CD14-positive monocyte (primary cell): ENCODE results near the gene SH3RF1. TPM values are rescaled to one million over a fixed set of nuclear protein-coding genes. Genes with fewer than 3 reads are reported as not detected.

Experiments
- DNase-seq, 3 donors: peaks; one replicate each; pipeline ENCODE4 v3.0.0-alpha.2; 2011 to 2022
- H2AFZ ChIP-seq: 2 replicates; pipeline ENCODE4 v1.6.0; 2012; ENCODE audit warnings: mild to moderate bottlenecking, low read depth, low read length, inconsistent platforms; ENCODE audit not compliant: insufficient read depth, poor library complexity, severe bottlenecking
- H3K27ac ChIP-seq, 2 donors: 1 replicate in 1 of 2; 2 replicates in 1 of 2; pipeline ENCODE4 v1.5.1; 2012 to 2013; ENCODE audit warnings: low read length in 2 of 2, control low read depth in 1 of 2, inconsistent platforms in 1 of 2, low read depth in 1 of 2, mild to moderate bottlenecking in 1 of 2
- H3K27me3 ChIP-seq, 2 donors: one replicate each; pipeline versions ENCODE4 v1.6.0 to v1.6.1; 2011 to 2013; ENCODE audit warnings: low read length in 2 of 2; ENCODE audit not compliant: control insufficient read depth in 2 of 2, insufficient read depth in 2 of 2
- H3K36me3 ChIP-seq, 2 donors: replicated peaks in 1 of 2; 1 replicate in 1 of 2; 2 replicates in 1 of 2; pipeline versions ENCODE4 v1.5.1 to v1.6.1; 2012 to 2013; ENCODE audit warnings: low read length in 2 of 2, control low read depth in 1 of 2, inconsistent platforms in 1 of 2, mild to moderate bottlenecking in 1 of 2; ENCODE audit not compliant: insufficient read depth in 2 of 2, control insufficient read depth in 1 of 2
- H3K4me1 ChIP-seq, 2 donors: 1 replicate in 1 of 2; 2 replicates in 1 of 2; pipeline versions ENCODE4 v1.5.1 to v1.6.1; 2012 to 2013; ENCODE audit warnings: low read length in 2 of 2, control low read depth in 1 of 2, inconsistent platforms in 1 of 2, mild to moderate bottlenecking in 1 of 2, moderate library complexity in 1 of 2; ENCODE audit not compliant: insufficient read depth in 2 of 2, control insufficient read depth in 1 of 2
- H3K4me2 ChIP-seq: replicated peaks from 2 replicates; pipeline ENCODE3; 2012; ENCODE audit warnings: low read length, moderate library complexity, mild to moderate bottlenecking; ENCODE audit not compliant: poor library complexity, severe bottlenecking; ENCODE audit errors: extremely low read depth
- H3K4me3 ChIP-seq, 3 experiments: fragments of 200-600 bp in 1 of 3; sonication (generic) in 1 of 3; replicated peaks in 1 of 3; 1 replicate in 2 of 3; 2 replicates in 1 of 3; pipeline ENCODE4 v1.5.1; 2011 to 2013; ENCODE audit warnings: low read length in 3 of 3, mild to moderate bottlenecking in 3 of 3, control low read depth in 2 of 3, low read depth in 2 of 3, inconsistent platforms in 1 of 3, moderate library complexity in 1 of 3
- H3K79me2 ChIP-seq: 2 replicates; pipeline ENCODE4 v1.6.0; 2012; ENCODE audit warnings: mild to moderate bottlenecking, control low read depth, inconsistent platforms, low read length, moderate library complexity; ENCODE audit not compliant: insufficient read depth
- H3K9ac ChIP-seq: 2 replicates; pipeline ENCODE4 v1.6.0; 2017; ENCODE audit warnings: low read length, mild to moderate bottlenecking; ENCODE audit not compliant: insufficient read depth, poor library complexity, severe bottlenecking
- H3K9me3 ChIP-seq, 2 donors: replicated peaks in 1 of 2; 1 replicate in 1 of 2; 2 replicates in 1 of 2; pipeline versions ENCODE4 v1.5.1 to v1.6.1; 2012 to 2013; ENCODE audit warnings: low read length in 2 of 2, control low read depth in 1 of 2; ENCODE audit not compliant: control insufficient read depth in 1 of 2, insufficient read depth in 1 of 2
- H4K20me1 ChIP-seq: 2 replicates; pipeline ENCODE4 v1.6.0; 2012; ENCODE audit warnings: mild to moderate bottlenecking, low read length, control low read depth, moderate library complexity; ENCODE audit not compliant: insufficient read depth
- H3K27ac Mint-ChIP-seq, 7 donors: one replicate each; pipeline ENCODE4 v1.8.0; 2020; ENCODE audit warnings: mild to moderate bottlenecking in 7 of 7, mixed read lengths in 7 of 7, moderate library complexity in 6 of 7, inconsistent platforms in 2 of 7
- H3K27me3 Mint-ChIP-seq, 3 donors: one replicate each; pipeline ENCODE4 v1.8.0; 2021 to 2022; ENCODE audit warnings: low read depth in 3 of 3, mild to moderate bottlenecking in 3 of 3, mixed read lengths in 3 of 3, moderate library complexity in 3 of 3, inconsistent platforms in 1 of 3
- H3K36me3 Mint-ChIP-seq, 2 donors: one replicate each; pipeline ENCODE4 v1.8.0; 2020; ENCODE audit warnings: mixed read lengths in 2 of 2, inconsistent platforms in 1 of 2, mild to moderate bottlenecking in 1 of 2
- H3K4me1 Mint-ChIP-seq: one replicate; pipeline ENCODE4 v1.8.0; 2020; ENCODE audit warnings: mild to moderate bottlenecking, mixed read lengths
- H3K4me3 Mint-ChIP-seq, 2 donors: one replicate each; pipeline ENCODE4 v1.8.0; 2020; ENCODE audit warnings: mild to moderate bottlenecking in 2 of 2, mixed read lengths in 2 of 2, moderate library complexity in 1 of 2
- H3K9me3 Mint-ChIP-seq, 7 donors: one replicate each; pipeline ENCODE4 v1.8.0; 2020 to 2022; ENCODE audit warnings: mixed read lengths in 7 of 7, mild to moderate bottlenecking in 6 of 7, moderate library complexity in 6 of 7, inconsistent platforms in 2 of 7
- CTCF ChIP-seq: fragments of 200-600 bp; IDR thresholded peaks from one replicate; pipeline ENCODE4 v1.8.0; 2022; ENCODE audit warnings: antibody characterized with exemption, mild to moderate bottlenecking
- WGBS: methylation state at CpG from one replicate; pipeline ENCODE4 v1.1.5; 2013; ENCODE audit warnings: missing lambda C conversion rate; ENCODE audit not compliant: insufficient coverage; 5-methylcytosine and 5-hydroxymethylcytosine counted together
- intact Hi-C, 2 donors: fragments of 100-400 bp; cut with micrococcal nuclease; formaldehyde crosslinking; loops; one replicate each; pipeline versions ENCODE4 v1.15.0 to v1.15.1; 2023
- polyA plus RNA-seq, 3 donors: library from polyadenylated mRNA; depleted of rRNA in 1 of 3; unstranded in 2 of 3; stranded (reverse) in 1 of 3; fragments of 300-500 nt in 2 of 3; fragments of >200 nt in 1 of 3; fragmentation: Illumina TruSeq in 2 of 3; gene quantifications; 1 replicate in 2 of 3; 2 replicates in 1 of 3; pipeline ENCODE4 v1.2.3, GENCODE V29; 2012 to 2021

The SH3RF1 gene
- polyA plus RNA-seq, 3 donors = 3.1 to 4.7 (median 4.4) TPM

GRCh38 chr4:169272265-169272886, 1.6 kb upstream of the SH3RF1 start:
- WGBS = 8% methylated on average over 2 of the region's 3 CpGs
- DNase-seq = peak in 2 of 3 donors; percentile 10 to 15
- Histone ChIP-seq H4K20me1 (no peaks in the 10 kb centered on the region), H3K79me2 (peaks cover 30% of the 10 kb centered on the region), H3K4me1 (peaks cover 26 to 32% of the 10 kb centered on the region in 2 donors), H3K27ac (no peak overlapping the region), H3K27me3 (peaks cover 0 to 3% of the 10 kb centered on the region in 2 donors), H3K9me3 (no peaks in the 10 kb centered on the region), H3K4me3 (peak overlapping the region in 1 of 3 experiments; percentile 88), H3K9ac (no peak overlapping the region), H3K36me3 (no peaks in the 10 kb centered on the region), H2AFZ (peak overlapping the region; percentile 96), H3K4me2 (peak overlapping the region; percentile 92)
- peak overlapping the region in 1 of 7 donors; percentile 51 for H3K27ac Mint-ChIP-seq
- intact Hi-C loops = no loop called here
- H3K36me3 Mint-ChIP-seq = no peaks in the 10 kb centered on the region
- peaks cover 46% of the 10 kb centered on the region for H3K4me1 Mint-ChIP-seq
- peaks cover 0 to 9% (median 1%) of the 10 kb centered on the region in 3 donors for H3K27me3 Mint-ChIP-seq
- TF ChIP-seq CTCF = no peak
- H3K4me3 Mint-ChIP-seq = no peak overlapping the region
- no peaks in the 10 kb centered on the region for H3K9me3 Mint-ChIP-seq

GRCh38 chr4:169271692-169272007, 894 bp upstream of the SH3RF1 start:
- Histone ChIP-seq H3K79me2 (peaks cover 37% of the 10 kb centered on the region), H3K9me3 (no peaks in the 10 kb centered on the region), H3K36me3 (no peaks in the 10 kb centered on the region), H3K4me2 (peak overlapping the region; percentile 92), H3K4me3 (peak overlapping the region; percentile 82 to 88 (median 88)), H2AFZ (peak overlapping the region; percentile 96), H4K20me1 (no peaks in the 10 kb centered on the region), H3K4me1 (peaks cover 29 to 38% of the 10 kb centered on the region in 2 donors), H3K27ac (no peak overlapping the region), H3K27me3 (peaks cover 0 to 3% of the 10 kb centered on the region in 2 donors), H3K9ac (peak overlapping the region; percentile 79)
- H3K4me3 Mint-ChIP-seq = peak overlapping the region; percentile 82 to 91
- H3K9me3 Mint-ChIP-seq = no peaks in the 10 kb centered on the region
- H3K27ac Mint-ChIP-seq = peak overlapping the region in 1 of 7 donors; percentile 19
- DNase-seq = no peak
- TF ChIP-seq CTCF = no peak
- H3K4me1 Mint-ChIP-seq = peaks cover 52% of the 10 kb centered on the region
- peaks cover 0 to 1% of the 10 kb centered on the region in 2 donors for H3K36me3 Mint-ChIP-seq
- H3K27me3 Mint-ChIP-seq = peaks cover 0 to 9% (median 1%) of the 10 kb centered on the region in 3 donors
- 35% methylated on average over 6 of the region's 11 CpGs for WGBS
- intact Hi-C loops = no loop called here
